ENCODE results near the gene PTTG1IP.

DNA sequence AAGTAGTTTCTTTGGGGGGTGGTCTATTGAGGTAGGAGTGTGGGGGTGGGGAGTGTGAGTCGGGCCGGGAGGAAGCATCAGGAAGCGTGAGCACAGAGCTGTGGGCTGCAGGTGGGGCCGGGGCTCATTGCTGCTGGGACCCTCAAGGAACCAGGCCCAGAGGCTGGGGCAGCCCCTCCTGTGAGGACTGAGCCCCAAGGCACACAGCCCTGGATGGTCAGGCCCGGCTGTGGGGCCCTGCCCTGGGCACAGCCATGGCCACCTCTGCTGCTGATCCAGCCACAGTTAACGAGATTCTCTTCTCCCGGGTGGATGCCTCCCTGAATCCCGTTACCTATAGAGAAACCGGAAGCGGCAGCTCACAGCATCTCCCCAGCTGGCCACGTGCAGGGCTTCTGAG lies 32.7 kb downstream of the PTTG1IP start:
- TF ChIP-seq RAD21 (IDR thresholded peaks at IDR 0.05; ENCODE audit: low read length) (no peak), FOS (IDR thresholded peaks at IDR 0.05; ENCODE audit: low read depth, low read length) (no peak), RFX5 (IDR thresholded peaks at IDR 0.05; ENCODE audit: low read depth, low read length) (no peak), POLR2A (IDR thresholded peaks at IDR 0.05; ENCODE audit: low read depth, low read length) (no peak), CHD1 (IDR thresholded peaks at IDR 0.05; ENCODE audit: low read depth, low read length) (no peak), RCOR1 (IDR thresholded peaks at IDR 0.05; ENCODE audit: insufficient replicate concordance, low read length) (no peak), NFE2L2 (IDR thresholded peaks at IDR 0.05; ENCODE audit: low read depth, low read length) (no peak), BHLHE40 (IDR thresholded peaks at IDR 0.05; ENCODE audit: low read depth, low read length) (no peak), MXI1 (IDR thresholded peaks at IDR 0.05; ENCODE audit: borderline replicate concordance, low read depth, low read length) (no peak), MAZ (IDR thresholded peaks at IDR 0.05; ENCODE audit: borderline replicate concordance, low read depth, low read length) (no peak), SMC3 (IDR thresholded peaks at IDR 0.05; ENCODE audit: low read depth, low read length) (no peak)
- TF ChIP-seq, protein P1, sequence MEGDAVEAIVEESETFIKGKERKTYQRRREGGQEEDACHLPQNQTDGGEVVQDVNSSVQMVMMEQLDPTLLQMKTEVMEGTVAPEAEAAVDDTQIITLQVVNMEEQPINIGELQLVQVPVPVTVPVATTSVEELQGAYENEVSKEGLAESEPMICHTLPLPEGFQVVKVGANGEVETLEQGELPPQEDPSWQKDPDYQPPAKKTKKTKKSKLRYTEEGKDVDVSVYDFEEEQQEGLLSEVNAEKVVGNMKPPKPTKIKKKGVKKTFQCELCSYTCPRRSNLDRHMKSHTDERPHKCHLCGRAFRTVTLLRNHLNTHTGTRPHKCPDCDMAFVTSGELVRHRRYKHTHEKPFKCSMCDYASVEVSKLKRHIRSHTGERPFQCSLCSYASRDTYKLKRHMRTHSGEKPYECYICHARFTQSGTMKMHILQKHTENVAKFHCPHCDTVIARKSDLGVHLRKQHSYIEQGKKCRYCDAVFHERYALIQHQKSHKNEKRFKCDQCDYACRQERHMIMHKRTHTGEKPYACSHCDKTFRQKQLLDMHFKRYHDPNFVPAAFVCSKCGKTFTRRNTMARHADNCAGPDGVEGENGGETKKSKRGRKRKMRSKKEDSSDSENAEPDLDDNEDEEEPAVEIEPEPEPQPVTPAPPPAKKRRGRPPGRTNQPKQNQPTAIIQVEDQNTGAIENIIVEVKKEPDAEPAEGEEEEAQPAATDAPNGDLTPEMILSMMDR (conservative IDR thresholded peaks at IDR 0.05; ENCODE audit: low read depth, low read length) = no peak
- TF ChIP-seq, protein P2, sequence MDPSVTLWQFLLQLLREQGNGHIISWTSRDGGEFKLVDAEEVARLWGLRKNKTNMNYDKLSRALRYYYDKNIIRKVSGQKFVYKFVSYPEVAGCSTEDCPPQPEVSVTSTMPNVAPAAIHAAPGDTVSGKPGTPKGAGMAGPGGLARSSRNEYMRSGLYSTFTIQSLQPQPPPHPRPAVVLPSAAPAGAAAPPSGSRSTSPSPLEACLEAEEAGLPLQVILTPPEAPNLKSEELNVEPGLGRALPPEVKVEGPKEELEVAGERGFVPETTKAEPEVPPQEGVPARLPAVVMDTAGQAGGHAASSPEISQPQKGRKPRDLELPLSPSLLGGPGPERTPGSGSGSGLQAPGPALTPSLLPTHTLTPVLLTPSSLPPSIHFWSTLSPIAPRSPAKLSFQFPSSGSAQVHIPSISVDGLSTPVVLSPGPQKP (IDR thresholded peaks at IDR 0.05; ENCODE audit: borderline replicate concordance, low read depth, low read length) = no peak

All from IMR-90 (cell line).